ENCODE measurements around the gene LNPEP. TPM values are rescaled to one million over a fixed set of nuclear protein-coding genes. Genes with fewer than 3 reads are reported as not detected.

LNPEP gene
- total and polyA plus RNA-seq, 2 of the 4 experiments (the other 2 are of a cell fraction): 3.6 to 27.4 TPM

GRCh38 chr5:96991708-96992107, 55.8 kb downstream of the LNPEP start:
- Histone ChIP-seq H2AK9ac (replicated peaks; ENCODE audit: low read depth, low read length, poor library complexity) (no peak overlapping the region), H3K9me3 (ENCODE audit: control insufficient read depth, insufficient read depth, low read length) (no peaks in the 10 kb centered on the region), H3K9ac (ENCODE audit: low read depth, low read length) (no peak overlapping the region), H3K4me2 (ENCODE audit: low read depth, low read length) (no peak overlapping the region), H2BK15ac (ENCODE audit: low read depth, low read length) (no peak overlapping the region), H2BK5ac (ENCODE audit: low read depth, low read length, poor library complexity, severe bottlenecking) (no peak overlapping the region), H3K18ac (ENCODE audit: low read depth, low read length) (no peak overlapping the region), H4K8ac (ENCODE audit: low read depth in 2 of 2, low read length in 2 of 2) (no peak overlapping the region), H4K20me1 (ENCODE audit: insufficient read depth, low read length) (no peaks in the 10 kb centered on the region), H3K27me3 (ENCODE audit: control insufficient read depth, insufficient read depth, low read length) (no peaks in the 10 kb centered on the region), H2AK5ac (ENCODE audit: low read depth, low read length) (no peak overlapping the region), H3K23ac (ENCODE audit: low read depth, low read length) (no peak overlapping the region), H2BK20ac (ENCODE audit: low read depth, low read length) (no peak overlapping the region), H3K79me1 (ENCODE audit: low read depth in 1 of 2, low read length in 2 of 2) (no peaks in the 10 kb centered on the region; a peak in 1 of 4 replicates), H3K27ac (ENCODE audit: insufficient read depth, low read length) (no peak overlapping the region), H3K4me3 (ENCODE audit: insufficient read depth, low read depth, low read length) (no peak overlapping the region), H3K4me1 (ENCODE audit: control insufficient read depth, insufficient read depth, low read length) (peaks cover 3% of the 10 kb centered on the region; the same call in 1 of the 2 replicates), H4K5ac (ENCODE audit: low read depth, low read length) (no peak overlapping the region), H3K9me1 (ENCODE audit: insufficient read depth, low read length) (0 out of 2 replicates have a peak, but pooled peaks cover 3% of the 10 kb centered on the region), H3K14ac (replicated peaks; ENCODE audit: low read depth, low read length) (no peak overlapping the region), H3K36me3 (ENCODE audit: control insufficient read depth, insufficient read depth, low read length) (peaks cover 1% of the 10 kb centered on the region; the same call in 1 of the 2 replicates), H2AFZ (replicated peaks; ENCODE audit: low read length, poor library complexity) (no peak overlapping the region), H3K56ac (ENCODE audit: extremely low read depth, insufficient read depth, low read length) (no peak overlapping the region), H4K91ac (ENCODE audit: insufficient read depth, low read depth, low read length) (no peak overlapping the region), H3K4ac (ENCODE audit: low read depth, low read length) (no peak overlapping the region), H2BK120ac (ENCODE audit: low read depth, low read length) (no peak overlapping the region)
- POLR2A ChIA-PET (ENCODE audit: unreplicated experiment): no interaction called here
- in situ Hi-C loops (cut with MboI; ENCODE audit: low sequenced_read_pairs): no loop called here
- DNase-seq (no peak), ATAC-seq (ENCODE audit: low read depth) (no peak)
- no TSS peak for BruUV-seq (replicated peaks)
- intact Hi-C loops (cut with micrococcal nuclease): loop anchor here (10.0 kb wide), 1 partner anchor 237 kb away; no protein-coding TSS in a partner anchor
- dilution Hi-C loops (cut with HindIII; ENCODE audit: low sequenced_read_pairs, unreplicated experiment): no loop called here
- CTCF ChIA-PET: no interaction called here
- TF ChIP-seq CEBPB (IDR thresholded peaks at IDR 0.05; ENCODE audit: low read depth, low read length): no peak
- no peak for TF ChIP-seq CHD1 (IDR thresholded peaks at IDR 0.05; ENCODE audit: low read depth, low read length)
- no peak for TF ChIP-seq MAZ (IDR thresholded peaks at IDR 0.05; ENCODE audit: borderline replicate concordance, low read depth, low read length)
- no peak for TF ChIP-seq BHLHE40 (IDR thresholded peaks at IDR 0.05; ENCODE audit: low read depth, low read length)
- TF ChIP-seq RCOR1 (IDR thresholded peaks at IDR 0.05; ENCODE audit: insufficient replicate concordance, low read length): no peak
- no peak for TF ChIP-seq FOS (IDR thresholded peaks at IDR 0.05; ENCODE audit: low read depth, low read length)
- no peak for TF ChIP-seq USF2 (IDR thresholded peaks at IDR 0.05; ENCODE audit: low read depth, low read length)
- no peak for TF ChIP-seq CTCF (conservative IDR thresholded peaks at IDR 0.05; ENCODE audit: low read depth, low read length)
- TF ChIP-seq SMC3 (IDR thresholded peaks at IDR 0.05; ENCODE audit: low read depth, low read length): no peak
- TF ChIP-seq NFE2L2 (IDR thresholded peaks at IDR 0.05; ENCODE audit: low read depth, low read length): no peak
- no peak for TF ChIP-seq MAFK (IDR thresholded peaks at IDR 0.05; ENCODE audit: low read depth, low read length)
- no peak for TF ChIP-seq RFX5 (IDR thresholded peaks at IDR 0.05; ENCODE audit: low read depth, low read length)
- no peak for TF ChIP-seq ELK1 (IDR thresholded peaks at IDR 0.05; ENCODE audit: borderline replicate concordance, low read depth, low read length)
- no peak for TF ChIP-seq POLR2A (IDR thresholded peaks at IDR 0.05; ENCODE audit: low read depth, low read length)
- no peak for TF ChIP-seq MXI1 (IDR thresholded peaks at IDR 0.05; ENCODE audit: borderline replicate concordance, low read depth, low read length)
- TF ChIP-seq RAD21 (IDR thresholded peaks at IDR 0.05; ENCODE audit: low read length): no peak
